ENCODE data around the gene RHOG.

Gene RHOG

DNA sequence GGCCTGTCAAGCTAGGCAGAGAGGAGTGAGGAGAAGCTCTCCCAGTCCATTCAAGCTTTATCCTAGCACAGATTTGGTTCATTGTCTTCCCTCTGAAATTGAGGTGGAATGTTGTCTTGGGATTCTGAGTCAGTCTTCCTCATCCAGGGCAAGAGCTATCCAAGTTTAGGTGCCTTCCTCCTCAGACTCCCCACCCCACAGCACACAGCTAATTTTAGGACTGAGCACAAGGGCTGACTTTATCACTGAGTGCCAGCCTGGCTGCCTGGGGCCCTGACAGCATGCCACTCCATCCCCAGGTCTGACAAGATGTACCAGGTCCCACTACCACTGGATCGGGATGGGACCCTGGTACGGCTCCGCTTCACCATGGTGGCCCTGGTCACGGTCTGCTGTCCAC, 29.8 kb downstream of the RHOG start:
- TF ChIP-seq SPI1 (IDR thresholded peaks at IDR 0.05; ENCODE audit: borderline replicate concordance, low read depth), result no peak
- TF ChIP-seq, protein P1, sequence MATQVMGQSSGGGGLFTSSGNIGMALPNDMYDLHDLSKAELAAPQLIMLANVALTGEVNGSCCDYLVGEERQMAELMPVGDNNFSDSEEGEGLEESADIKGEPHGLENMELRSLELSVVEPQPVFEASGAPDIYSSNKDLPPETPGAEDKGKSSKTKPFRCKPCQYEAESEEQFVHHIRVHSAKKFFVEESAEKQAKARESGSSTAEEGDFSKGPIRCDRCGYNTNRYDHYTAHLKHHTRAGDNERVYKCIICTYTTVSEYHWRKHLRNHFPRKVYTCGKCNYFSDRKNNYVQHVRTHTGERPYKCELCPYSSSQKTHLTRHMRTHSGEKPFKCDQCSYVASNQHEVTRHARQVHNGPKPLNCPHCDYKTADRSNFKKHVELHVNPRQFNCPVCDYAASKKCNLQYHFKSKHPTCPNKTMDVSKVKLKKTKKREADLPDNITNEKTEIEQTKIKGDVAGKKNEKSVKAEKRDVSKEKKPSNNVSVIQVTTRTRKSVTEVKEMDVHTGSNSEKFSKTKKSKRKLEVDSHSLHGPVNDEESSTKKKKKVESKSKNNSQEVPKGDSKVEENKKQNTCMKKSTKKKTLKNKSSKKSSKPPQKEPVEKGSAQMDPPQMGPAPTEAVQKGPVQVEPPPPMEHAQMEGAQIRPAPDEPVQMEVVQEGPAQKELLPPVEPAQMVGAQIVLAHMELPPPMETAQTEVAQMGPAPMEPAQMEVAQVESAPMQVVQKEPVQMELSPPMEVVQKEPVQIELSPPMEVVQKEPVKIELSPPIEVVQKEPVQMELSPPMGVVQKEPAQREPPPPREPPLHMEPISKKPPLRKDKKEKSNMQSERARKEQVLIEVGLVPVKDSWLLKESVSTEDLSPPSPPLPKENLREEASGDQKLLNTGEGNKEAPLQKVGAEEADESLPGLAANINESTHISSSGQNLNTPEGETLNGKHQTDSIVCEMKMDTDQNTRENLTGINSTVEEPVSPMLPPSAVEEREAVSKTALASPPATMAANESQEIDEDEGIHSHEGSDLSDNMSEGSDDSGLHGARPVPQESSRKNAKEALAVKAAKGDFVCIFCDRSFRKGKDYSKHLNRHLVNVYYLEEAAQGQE (IDR thresholded peaks at IDR 0.05; ENCODE audit: insufficient replicate concordance, low read depth), result no peak
- no peak for TF ChIP-seq GABPA (IDR thresholded peaks at IDR 0.05; ENCODE audit: low read depth)
- no peak for TF ChIP-seq POLR2AphosphoS5 (IDR thresholded peaks at IDR 0.05; ENCODE audit: low read depth)
- TF ChIP-seq, protein P2, sequence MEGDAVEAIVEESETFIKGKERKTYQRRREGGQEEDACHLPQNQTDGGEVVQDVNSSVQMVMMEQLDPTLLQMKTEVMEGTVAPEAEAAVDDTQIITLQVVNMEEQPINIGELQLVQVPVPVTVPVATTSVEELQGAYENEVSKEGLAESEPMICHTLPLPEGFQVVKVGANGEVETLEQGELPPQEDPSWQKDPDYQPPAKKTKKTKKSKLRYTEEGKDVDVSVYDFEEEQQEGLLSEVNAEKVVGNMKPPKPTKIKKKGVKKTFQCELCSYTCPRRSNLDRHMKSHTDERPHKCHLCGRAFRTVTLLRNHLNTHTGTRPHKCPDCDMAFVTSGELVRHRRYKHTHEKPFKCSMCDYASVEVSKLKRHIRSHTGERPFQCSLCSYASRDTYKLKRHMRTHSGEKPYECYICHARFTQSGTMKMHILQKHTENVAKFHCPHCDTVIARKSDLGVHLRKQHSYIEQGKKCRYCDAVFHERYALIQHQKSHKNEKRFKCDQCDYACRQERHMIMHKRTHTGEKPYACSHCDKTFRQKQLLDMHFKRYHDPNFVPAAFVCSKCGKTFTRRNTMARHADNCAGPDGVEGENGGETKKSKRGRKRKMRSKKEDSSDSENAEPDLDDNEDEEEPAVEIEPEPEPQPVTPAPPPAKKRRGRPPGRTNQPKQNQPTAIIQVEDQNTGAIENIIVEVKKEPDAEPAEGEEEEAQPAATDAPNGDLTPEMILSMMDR (IDR thresholded peaks at IDR 0.05; ENCODE audit: insufficient read depth, low read length), result no peak
- no peaks in the 10 kb centered on the region for H3K27me3 ChIP-seq (ENCODE audit: insufficient read depth, poor library complexity, severe bottlenecking)
- H3K4me3 ChIP-seq (replicated peaks; ENCODE audit: insufficient read depth, low read length), result no peak overlapping the region
- no peak overlapping the region for H3K27ac ChIP-seq (replicated peaks)
- DNase-seq (ENCODE audit: low read depth in 1 of 2, low spot score in 1 of 2), result no peak

DNA sequence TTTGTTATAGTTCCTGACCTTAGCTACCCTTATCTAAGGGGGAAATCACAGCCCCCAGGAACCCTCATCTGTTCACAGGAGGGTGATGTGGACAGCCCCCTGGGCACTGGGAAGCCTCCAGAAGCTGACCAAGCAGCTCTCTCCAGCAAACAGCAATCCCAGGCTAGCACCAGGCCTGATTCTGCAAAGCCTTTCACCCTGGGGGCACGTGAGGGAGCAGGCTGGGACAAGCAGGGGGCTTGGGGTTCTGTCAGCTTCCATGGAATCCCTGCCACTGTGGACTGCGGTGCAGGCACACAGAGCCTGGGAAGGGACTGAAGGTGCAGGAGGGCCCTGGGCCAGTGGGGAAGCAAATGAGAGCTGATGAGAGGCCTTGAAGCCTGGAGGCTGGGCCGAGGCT, 30.3 kb downstream of the RHOG start:
- no peak for TF ChIP-seq SPI1 (IDR thresholded peaks at IDR 0.05; ENCODE audit: borderline replicate concordance, low read depth)
- TF ChIP-seq, protein P2 (IDR thresholded peaks at IDR 0.05; ENCODE audit: insufficient read depth, low read length), result no peak
- Histone ChIP-seq H3K27me3 (ENCODE audit: insufficient read depth, poor library complexity, severe bottlenecking) (no peaks in the 10 kb centered on the region), H3K27ac (replicated peaks) (no peak overlapping the region), H3K4me3 (replicated peaks; ENCODE audit: insufficient read depth, low read length) (no peak overlapping the region)
- no peak for DNase-seq (ENCODE audit: low read depth in 1 of 2, low spot score in 1 of 2)

DNA sequence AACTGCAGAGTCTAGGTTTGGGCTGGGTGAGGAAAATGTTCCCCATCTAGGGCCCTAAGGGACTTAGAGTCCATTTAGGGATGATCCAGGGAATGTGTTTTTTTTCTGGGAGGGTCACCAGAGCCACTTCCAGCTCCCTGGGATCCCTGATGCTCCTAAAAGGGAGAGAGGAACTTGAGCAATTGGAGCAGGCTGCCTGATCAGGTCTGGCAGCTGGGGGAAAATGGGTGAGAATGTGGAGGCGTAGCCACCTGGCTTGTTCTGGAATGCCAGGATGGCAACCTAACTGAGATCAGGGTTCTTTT, 31.2 kb downstream of the RHOG start:
- DNase-seq (ENCODE audit: low read depth in 1 of 2, low spot score in 1 of 2), result no peak
- Histone ChIP-seq H3K27ac (replicated peaks) (no peak overlapping the region), H3K27me3 (ENCODE audit: insufficient read depth, poor library complexity, severe bottlenecking) (no peaks in the 10 kb centered on the region), H3K4me3 (replicated peaks; ENCODE audit: insufficient read depth, low read length) (no peak overlapping the region)
- TF ChIP-seq GABPA (IDR thresholded peaks at IDR 0.05; ENCODE audit: low read depth), result no peak
- no peak for TF ChIP-seq POLR2AphosphoS5 (IDR thresholded peaks at IDR 0.05; ENCODE audit: low read depth)
- TF ChIP-seq, protein P2 (IDR thresholded peaks at IDR 0.05; ENCODE audit: insufficient read depth, low read length), result no peak
- no peak for TF ChIP-seq SPI1 (IDR thresholded peaks at IDR 0.05; ENCODE audit: borderline replicate concordance, low read depth)
- TF ChIP-seq, protein P1 (IDR thresholded peaks at IDR 0.05; ENCODE audit: insufficient replicate concordance, low read depth), result no peak

DNA sequence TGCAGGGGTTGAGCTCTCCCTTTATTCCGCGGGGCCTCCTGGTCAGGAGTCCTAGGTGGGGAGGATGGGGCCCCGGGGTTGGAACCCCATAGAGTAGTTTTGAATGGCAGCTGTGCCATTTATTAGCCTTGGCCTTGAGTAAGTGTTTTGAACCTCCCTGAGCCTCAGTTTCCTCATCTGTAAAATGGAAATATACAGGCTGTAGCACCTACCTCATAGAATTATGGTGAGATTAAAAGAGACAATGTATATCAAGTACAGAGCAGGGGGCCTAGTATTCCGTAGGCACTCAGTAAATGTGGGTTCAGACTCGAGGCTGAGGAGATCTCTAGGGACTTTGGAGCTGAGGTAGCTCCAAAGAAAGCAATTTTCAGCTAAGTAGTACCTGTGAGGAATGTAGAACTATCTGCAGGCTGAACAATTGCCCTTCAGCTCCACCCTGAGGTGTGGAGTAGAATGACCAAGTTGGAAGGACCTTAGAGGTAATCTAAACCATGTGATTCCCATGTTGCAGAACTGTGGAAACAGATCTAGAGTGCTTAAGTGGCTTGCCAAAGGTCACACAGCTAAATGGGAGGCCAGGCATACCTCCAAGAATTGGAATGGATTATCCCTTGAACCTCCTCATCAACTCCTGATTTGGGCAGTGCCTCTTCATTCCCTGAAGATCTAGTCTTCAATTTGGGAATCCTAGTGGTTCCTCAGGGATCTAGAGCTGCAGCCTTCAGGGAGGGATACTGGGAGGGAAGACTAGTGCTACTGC, 31.7 kb downstream of the RHOG start:
- peak; percentile 65 to 80 for DNase-seq (ENCODE audit: low read depth in 1 of 2, low spot score in 1 of 2)
- TF ChIP-seq, protein P2 (IDR thresholded peaks at IDR 0.05; ENCODE audit: insufficient read depth, low read length), result peak; percentile 46
- TF ChIP-seq POLR2AphosphoS5 (IDR thresholded peaks at IDR 0.05; ENCODE audit: low read depth), result no peak
- peak overlapping the region; percentile 82 for H3K4me3 ChIP-seq (replicated peaks; ENCODE audit: insufficient read depth, low read length)
- H3K27ac ChIP-seq (replicated peaks), result peak overlapping the region; percentile 69
- H3K27me3 ChIP-seq (ENCODE audit: insufficient read depth, poor library complexity, severe bottlenecking), result no peaks in the 10 kb centered on the region

Data from HL-60 (cell line).